NOMO-1 (cell line): ENCODE measurements around the gene HOXD1.

Experiments
- DNase-seq, 2 experiments: peaks; one replicate each; lab custom pipeline; 2025; ENCODE audit not compliant: unreplicated experiment in 2 of 2; lab: John Stamatoyannopoulos, UW

The HOXD1 gene

DNA sequence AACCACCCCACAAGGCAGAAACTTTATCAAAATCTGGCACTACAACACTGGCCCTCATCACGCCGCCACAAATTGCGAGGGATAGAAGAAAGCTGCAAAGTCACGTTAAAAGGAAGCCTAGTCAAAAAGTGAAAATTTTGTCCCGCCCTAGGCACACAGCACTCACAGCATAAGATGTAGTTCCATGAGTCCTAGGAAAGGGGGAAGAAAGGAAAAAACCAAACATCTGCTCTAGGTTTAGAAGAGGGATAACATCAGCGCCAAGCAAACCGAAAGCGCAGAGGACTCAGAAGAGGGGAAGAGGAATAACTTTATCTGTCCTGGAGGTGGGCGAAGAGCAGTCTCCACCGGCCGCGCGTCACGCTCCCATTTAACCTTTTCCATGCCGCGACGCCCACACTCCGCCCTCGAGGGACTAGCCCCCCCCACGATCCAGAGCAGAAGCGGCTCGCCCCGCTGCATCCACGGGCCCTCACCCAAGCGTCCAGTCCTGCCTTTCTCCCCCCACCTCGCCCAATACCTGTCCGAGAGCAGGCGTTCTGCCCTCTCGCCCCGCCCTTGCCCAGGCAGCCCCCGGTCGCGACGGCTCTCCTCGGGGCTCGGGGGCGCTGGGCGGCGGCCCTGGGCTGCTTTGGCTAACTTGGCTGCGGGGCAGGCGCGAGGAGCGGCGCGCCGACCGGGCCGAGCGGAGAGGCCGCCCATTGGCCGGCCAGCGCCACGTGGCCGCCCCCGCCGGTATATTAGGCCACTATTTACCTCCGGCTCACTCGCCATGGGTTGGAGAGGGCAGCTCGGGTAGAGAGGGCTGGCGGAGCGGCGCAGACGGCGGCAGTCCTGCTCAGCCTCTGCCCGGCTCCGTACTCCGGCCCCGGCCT, at the start of gene HOXD1:
Gene HOXD1 (plus strand): TSS at position 770 of the 875 bp plus-strand sequence. CDS start 134 bp downstream, outside the sequence.
- no peak for DNase-seq

DNA sequence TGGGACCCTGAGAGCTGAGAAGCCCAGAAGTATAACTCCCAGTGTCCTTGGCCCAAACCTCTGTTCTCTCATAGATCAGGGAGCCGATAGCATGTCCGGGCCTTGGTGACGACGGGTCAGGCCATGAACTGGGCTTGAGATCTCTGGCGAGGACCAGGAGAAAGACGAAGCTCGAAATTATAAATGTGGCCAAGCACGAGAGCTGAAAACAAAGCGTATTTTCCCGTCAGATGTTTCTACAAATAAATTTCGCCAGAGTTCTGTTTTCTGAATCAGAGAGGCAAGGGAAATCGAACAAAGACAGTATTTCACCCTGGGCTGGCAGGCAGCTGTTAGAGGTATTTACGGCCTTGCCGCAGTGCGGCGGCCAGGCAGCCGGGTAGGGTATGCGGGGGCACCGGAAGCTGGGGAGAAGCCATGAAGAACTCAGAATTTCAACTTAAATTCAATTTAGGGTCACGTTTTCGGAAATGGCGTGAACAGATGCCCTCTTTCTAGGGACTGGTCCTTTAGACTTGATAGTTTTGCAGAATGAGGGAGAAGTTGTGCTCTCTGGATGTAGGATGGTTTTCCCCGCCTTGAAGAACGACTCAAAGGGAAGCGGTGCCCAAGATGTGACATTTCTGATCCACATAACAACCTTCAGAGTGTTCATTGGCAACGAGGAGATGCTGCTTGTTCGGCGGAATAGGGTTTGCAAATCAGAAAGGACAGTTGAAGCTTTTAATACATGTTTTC, 49.4 kb upstream of the HOXD1 start:
- DNase-seq: no peak

DNA sequence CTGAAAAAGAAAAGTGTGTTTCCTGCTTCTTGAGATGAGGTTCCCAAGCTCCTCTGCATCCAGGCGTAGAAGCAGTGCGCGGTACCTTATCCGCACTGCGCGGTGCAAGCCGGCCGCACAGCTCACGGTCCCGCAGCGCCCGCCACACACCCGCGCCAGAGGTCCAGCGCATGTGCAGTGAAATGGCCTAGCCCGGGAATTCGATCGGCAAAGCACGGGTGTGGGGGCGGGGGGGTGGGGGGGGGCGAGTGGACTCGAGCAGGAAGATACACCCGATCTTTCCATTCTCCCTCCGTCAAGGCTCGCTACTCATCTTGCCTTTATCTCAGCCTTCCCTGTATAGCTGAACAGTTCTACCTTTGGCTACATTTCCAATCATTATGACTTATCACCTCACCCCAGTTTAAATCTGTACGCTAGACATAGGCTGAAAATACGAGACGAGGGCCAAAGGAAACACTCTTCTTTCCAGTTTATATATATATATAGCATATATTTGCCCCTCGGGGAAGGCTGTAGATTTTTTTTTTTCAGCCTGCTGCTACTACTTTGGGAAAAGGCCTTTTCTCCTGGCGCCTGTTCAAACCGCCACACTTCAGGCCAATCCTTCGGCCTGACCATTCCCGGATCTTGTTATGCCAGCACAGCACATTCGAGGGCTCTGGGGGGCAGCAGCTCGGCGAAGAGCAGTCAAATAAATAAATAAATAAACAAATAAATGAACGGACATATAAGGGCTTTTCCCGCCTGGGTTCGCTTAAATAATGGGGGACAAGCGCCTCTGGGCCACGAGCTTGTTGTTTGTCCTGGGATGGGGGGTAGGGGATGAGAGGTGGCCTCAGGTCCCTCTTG, 48.6 kb upstream of the HOXD1 start:
- no peak for DNase-seq

DNA sequence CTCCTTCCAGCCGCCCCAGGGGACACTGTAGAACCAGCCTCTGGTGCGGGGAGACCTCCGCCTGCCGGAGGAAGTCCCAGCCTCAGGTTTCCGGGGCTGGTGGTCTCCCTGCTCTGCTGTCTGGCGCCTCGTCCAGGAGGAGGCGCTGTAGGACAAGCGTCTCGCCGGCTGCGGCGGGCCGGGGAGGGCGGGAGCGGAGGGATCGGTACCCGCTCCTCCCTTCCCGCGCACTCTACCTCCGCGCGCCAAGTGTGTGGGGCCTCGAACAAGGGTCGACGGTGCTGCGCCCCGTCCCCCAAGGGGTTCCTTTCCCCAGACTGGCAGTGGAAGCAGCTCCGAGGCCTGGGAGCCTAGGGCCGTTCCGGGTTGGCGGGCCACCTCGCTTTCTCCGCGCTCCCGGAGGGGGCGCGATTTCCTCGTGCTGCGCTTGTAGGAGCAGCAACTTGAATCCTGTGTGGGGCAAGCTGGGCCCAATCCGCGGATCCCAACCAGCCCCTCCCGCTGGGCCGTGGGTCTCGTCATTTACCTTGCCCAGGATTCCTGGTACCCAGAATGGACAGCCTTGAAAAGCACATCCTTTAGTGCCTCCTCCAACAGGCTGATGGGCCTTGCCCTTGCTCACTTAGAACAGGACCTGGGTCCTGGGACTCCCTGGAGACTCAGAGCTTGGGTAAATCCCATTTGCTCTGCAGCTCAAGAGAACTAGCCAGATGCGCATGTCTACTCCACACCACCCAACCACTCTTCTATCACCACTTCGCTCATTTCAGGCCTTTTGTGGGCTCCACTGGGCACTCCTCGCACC, 47.8 kb upstream of the HOXD1 start:
- peak; percentile 33 to 69 for DNase-seq

DNA sequence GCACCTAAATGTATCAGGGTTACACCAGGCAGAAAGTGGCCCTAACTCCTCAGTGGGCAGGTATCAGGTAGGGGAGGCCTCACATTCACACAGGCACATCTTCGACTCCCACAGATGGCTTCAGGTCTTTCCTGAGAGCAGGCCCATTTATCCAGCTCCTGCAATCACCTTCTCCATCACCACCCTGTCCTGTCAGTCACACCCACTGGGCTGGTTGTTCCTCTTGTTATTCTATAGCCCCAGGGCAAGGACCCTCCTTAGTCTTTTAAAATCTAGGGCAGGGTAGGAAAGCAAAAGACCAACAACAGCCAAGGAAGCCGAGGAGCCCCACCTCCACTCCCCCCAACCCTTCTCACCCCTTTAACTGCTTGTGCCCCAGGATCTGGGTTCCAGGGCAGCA, 46.2 kb upstream of the HOXD1 start:
- DNase-seq: no peak

DNA sequence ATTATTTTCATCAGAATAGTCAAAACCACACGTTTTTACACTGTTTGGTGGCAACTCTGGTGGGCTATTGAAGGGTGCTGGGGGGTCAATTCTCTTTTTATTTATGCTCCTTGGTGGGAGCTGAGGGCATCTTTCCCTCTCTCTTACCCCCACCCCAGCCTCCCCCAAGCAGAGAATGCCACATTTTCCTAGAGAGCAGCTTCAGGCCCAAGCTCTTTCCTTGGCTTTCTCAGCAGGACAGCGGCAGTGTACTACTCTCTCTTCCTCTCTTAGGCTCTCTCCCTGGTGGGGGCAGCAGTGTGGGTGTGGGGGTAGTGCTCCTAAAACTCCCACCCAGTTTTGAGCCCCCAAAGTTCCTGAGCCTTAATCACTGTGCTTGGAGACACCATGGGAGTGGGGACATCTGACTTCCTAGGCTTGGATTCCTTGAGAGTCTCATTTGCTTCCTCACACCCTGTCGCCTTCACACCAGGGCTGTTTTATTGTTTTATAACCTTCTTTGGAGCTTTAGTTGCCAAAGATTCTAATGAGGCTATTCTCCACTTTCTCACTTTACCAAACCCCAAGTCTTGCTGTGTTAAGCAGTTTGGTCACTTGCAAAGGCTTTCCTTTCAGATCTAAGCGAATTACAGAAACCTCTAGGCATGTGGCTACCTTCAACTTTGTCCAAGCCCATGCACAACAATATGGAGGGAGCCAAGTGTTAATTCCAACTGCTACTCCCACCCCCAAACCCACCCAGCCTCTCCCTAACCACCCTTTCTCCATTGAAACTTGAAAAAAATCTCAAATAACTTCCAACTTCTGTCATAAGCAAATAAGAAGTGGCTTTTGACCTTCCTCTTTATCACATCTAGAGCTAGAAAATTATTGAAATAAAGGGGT, 43.1 kb upstream of the HOXD1 start:
- no peak for DNase-seq

DNA sequence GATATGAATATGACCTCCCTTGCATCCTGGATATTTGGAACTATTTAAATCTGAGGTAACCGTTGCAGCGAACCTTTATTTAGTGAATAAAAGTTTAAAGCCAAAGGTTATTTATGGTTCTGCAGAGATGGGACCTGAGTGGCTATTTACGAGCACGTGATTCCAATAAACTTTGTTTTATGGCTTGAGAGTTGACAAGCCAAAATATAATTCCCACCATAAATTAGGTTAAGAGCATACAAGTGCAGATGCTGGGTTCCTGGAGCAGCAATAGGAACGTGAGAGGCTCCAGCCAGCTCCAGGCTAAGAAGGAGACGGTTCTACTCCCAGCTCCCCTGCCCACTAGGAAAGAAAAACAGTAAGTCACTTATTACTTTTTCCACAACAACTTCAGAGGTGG, 42.4 kb upstream of the HOXD1 start:
- no peak for DNase-seq

DNA sequence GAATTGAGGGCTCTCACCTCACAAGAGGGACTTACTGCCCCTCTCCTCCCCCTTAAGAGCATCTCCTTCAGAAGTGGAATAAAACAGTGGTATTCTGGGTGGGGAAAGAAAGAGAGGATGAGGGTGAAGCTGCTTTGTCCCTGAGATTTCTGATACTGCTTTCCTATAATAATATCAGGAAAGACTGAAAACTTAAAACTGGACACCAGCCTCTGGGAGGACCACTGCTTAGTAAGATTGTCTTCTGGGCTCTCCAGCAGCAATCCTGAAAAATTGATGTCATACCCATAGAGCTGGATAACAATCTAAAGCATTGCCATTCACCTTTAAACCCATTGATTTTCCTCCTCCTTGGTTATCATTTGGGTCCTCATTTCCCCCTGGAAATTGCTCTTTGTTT, 41.8 kb upstream of the HOXD1 start:
- no peak for DNase-seq

DNA sequence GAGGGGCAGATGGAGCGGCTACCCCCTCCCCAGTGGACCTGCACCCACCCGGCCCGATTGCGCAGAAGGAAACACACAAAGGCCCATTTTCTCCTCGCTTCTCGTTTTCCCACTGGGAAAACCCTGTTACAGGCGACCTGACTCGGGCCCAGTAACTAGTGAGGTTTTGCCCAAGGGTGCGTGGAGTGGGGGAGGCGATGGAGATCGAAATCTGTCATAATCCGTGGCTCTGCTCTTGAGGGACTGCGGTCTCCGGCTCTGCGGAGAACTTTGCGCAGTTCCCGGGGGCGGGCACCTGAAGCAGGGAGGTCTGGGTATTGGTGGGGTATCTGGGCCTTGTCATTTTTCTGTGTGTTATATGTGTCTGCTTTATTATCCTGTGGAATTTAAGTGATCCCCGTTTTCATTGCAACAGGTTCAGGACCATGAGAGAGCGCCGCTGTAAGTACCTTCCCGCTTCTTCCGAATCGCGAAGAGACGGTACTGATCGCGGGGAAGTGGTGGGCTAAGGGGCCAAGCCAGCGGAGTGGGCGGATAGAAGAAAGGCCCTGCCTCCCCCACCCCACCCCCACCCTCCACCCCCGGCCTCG, 41.2 kb upstream of the HOXD1 start:
- DNase-seq: no peak

DNA sequence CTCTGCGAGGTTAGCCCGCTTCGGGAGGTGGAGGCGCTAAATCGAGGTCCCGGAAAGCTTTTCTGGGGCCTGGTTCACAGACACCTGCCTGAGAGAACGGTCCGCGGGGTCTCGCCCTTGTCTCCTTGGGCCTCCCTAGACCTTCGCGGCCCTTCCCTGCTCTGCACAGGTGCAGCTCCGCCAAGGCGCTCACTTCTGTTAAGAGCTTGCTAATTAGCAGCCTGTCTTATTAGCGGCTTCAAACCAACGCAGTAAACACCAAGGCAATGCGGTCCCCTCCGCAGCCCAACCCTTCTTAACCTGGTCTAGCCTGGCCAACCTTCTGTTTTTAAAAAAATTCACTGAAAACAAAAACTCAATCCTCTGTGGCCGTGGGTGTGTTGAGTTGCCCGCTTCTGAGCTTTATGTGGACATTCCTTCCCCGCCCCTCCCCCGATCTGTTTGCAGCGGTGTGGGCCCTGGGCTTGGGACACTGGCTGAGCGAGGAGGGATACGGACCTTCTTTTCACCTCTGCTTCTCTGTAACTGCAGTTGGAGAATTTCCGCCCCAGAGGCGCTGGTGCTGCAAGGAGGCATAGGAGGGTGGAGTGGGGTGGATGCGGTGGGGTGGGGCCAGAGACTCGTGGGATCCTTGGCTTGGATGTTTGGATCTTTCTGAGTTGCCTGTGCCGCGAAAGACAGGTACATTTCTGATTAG, 40.5 kb upstream of the HOXD1 start:
- no peak for DNase-seq

DNA sequence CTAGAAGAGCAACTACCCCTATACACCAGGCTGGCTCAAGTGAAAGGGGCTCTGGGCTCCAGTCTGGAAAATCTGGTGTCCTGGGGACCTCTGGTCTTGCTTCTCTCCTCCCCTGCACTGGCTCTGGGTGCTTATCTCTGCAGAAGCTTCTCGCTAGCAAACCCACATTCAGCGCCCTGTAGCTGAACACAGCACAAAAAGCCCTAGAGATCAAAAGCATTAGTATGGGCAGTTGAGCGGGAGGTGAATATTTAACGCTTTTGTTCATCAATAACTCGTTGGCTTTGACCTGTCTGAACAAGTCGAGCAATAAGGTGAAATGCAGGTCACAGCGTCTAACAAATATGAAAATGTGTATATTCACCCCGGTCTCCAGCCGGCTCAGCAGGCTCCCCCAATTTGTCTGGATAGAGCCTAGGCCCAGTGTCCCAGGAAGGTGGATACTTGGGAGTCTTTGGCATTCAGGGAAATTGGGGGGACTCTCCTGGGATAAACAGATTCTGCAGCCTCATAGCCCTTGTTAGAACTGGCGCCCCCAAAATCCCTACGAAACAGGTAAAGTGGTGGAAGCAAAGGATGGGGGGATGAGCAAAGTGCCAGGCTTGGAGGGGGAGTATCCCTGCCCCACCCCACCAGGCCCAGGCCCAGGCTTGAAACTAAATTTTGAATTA, 39.6 kb upstream of the HOXD1 start:
- no peak for DNase-seq

DNA sequence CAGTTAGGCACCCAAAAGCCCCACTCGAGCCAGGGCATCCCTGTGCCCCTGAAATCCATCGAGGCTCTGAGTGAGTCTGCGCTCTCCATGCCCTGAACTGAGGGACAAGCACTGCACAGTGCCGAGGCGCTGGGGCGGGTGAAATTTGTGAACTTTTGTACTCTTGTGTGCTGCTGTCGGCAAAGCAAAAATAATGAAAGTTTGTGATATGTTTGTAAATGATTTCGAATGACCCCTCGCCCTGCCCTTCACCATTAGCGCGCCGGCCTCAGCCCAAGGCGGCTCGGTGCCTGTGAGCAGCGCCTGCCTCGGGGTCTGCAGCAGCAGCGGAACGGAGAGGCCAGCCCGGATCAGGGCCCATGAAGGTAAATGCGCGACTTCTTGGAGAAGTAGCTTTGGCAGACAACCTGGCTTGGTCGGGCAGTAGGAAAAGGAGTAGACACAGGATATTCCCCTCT, 39.0 kb upstream of the HOXD1 start:
- no peak for DNase-seq

DNA sequence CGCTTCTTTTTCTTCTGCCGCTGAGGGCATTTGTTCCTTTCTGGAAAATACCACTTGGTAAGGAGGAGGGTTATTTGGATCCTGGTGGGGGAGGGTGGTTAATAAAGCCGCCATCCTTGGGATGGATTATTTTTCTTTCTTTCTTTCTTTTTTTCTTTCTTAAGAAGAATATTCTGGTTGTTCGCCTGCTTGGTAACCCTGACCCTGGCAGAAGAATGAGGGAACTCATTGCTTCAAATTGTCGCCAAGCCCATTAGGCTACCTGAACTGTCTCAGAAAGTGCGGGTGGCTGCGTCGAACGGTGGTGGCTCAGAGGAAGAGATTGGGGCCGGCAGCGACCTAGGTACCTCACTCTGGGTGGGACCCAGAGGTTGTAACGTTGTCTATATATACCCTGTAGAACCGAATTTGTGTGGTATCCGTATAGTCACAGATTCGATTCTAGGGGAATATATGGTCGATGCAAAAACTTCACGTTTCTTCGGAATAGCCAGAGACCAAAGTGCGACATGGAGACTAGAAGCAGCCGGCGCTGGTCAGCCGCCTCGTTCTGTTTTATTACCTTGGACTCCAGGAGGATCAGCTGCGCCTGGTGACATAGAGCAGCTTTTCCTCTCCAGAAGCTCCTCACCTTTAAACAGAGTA, 38.4 kb upstream of the HOXD1 start:
- no peak for DNase-seq

DNA sequence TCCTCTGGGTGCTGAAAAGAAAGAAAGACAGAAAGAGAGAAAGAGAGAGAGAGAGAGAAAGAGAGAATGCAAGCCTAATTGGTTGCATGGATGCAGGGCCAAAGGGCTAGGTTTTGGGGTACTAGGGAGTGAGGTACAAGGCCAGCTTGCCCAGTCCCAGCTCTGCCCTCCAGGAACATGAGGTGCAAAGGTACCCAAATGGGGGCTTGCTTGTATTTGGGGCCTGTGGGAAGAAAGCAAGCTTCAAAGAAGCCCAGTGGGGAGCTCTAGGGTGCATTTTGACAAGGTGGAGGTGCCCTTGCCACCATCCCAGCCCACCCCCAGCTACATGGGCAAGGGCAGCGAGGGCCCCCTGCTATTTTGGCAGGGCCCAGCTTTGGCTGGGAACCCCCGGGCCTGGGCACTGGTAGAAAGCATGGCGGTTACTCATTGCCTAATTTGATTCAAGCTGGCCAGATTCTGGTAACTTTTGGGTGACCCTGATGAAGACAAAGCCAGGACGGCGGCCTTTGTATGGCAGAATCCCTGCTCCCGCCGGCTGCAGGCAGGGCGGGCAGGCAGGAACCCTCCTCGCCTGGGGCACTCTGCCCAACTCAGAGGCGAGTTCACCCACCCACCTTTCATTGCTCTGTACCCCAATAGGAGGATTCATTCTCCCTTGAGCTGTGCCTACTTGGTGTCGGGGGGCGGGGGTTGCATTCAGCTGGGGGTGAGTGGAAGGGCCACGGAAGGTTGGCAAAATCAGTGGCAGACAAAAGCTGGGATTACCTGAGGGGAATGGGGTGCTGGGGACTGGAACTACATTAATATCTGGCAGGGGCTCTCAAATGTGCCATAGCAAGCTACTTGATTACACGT, 37.7 kb upstream of the HOXD1 start:
- no peak for DNase-seq

DNA sequence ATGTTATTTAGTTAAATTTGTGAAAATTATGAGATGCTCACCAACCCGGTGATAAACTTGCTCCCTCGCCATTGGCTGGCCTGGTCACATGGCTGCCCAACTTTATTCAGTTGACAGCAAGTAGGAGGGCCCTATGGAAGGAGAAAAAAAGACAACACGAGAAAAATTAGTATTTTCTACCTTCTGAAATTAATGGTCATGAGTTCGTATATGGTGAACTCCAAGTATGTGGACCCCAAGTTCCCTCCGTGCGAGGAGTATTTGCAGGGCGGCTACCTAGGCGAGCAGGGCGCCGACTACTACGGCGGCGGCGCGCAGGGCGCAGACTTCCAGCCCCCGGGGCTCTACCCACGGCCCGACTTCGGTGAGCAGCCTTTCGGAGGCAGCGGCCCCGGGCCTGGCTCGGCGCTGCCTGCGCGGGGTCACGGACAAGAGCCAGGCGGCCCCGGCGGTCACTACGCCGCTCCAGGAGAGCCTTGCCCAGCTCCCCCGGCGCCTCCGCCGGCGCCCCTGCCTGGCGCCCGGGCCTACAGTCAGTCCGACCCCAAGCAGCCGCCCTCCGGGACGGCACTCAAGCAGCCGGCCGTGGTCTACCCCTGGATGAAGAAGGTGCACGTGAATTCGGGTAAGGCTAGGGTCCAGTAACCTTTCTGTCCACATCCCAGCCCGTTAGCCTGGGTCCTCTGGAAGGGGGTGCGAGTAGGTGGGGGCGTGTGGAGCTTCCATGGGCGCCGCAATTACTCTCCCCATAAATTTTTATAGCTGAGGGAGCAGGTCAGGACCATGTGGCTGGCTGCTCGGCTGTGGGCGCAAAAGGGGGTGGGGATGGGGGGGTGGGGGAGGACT, 36.8 kb upstream of the HOXD1 start, which contains the start of gene HOXD4:
Gene HOXD4 (plus strand): TSS at position 109 of the 846 bp plus-strand sequence. CDS start 84 bp downstream, at position 193.
- DNase-seq: no peak
